HG03045 (cell line): Measurements from ENCODE around the gene RABL2A.
"Not testable (repeated sequence)": the region's sequence is repeated elsewhere in the genome, so short reads cannot be mapped to it uniquely, and the experiment has no call there.

ENCODE experiments used
- ATAC-seq: cut with Tn5 transposase; IDR thresholded peaks from one replicate; pipeline ENCODE4 v1.9.1; 2021; ENCODE audit warnings: mild to moderate bottlenecking, moderate library complexity; ENCODE audit not compliant: unreplicated experiment

RABL2A gene

GRCh38 chr2:113606036-113606435 is 21.0 kb upstream of the RABL2A start:
- not testable (repeated sequence) for ATAC-seq

GRCh38 chr2:113609822-113610221 is 17.2 kb upstream of the RABL2A start:
- not testable (repeated sequence) for ATAC-seq

- ATAC-seq: not testable (repeated sequence)
Observed at GRCh38 chr2:113621002-113621401, 6.1 kb upstream of the RABL2A start.

GRCh38 chr2:113625906-113626305 is 1.2 kb upstream of the RABL2A start:
- not testable (repeated sequence) for ATAC-seq

GRCh38 chr2:113632849-113633345 is 5.8 kb downstream of the RABL2A start:
- ATAC-seq: not testable (repeated sequence)

- not testable (repeated sequence) for ATAC-seq
Observed at GRCh38 chr2:113635358-113635757, 8.3 kb downstream of the RABL2A start.

- ATAC-seq: not testable (repeated sequence)
Observed at GRCh38 chr2:113636226-113636625, 9.2 kb downstream of the RABL2A start.

- ATAC-seq: not testable (repeated sequence)
Observed at GRCh38 chr2:113638084-113638483, 11.0 kb downstream of the RABL2A start.

GRCh38 chr2:113646217-113646616 is 19.2 kb downstream of the RABL2A start:
- not testable (repeated sequence) for ATAC-seq

- ATAC-seq: not testable (repeated sequence)
Observed at GRCh38 chr2:113650834-113651815, 24.1 kb downstream of the RABL2A start.

GRCh38 chr2:113652599-113652998 is 25.5 kb downstream of the RABL2A start:
- not testable (repeated sequence) for ATAC-seq

- ATAC-seq: not testable (repeated sequence)
Observed at GRCh38 chr2:113656031-113656624, 29.1 kb downstream of the RABL2A start.

GRCh38 chr2:113657735-113658134 is 30.7 kb downstream of the RABL2A start:
- not testable (repeated sequence) for ATAC-seq

- ATAC-seq: not testable (repeated sequence)
Observed at GRCh38 chr2:113663285-113664060, 36.4 kb downstream of the RABL2A start.

GRCh38 chr2:113664761-113665533 is 37.9 kb downstream of the RABL2A start:
- not testable (repeated sequence) for ATAC-seq

- not testable (repeated sequence) for ATAC-seq
Observed at GRCh38 chr2:113669013-113669412, 41.9 kb downstream of the RABL2A start.

- ATAC-seq: no peak
Observed at GRCh38 chr2:113672326-113672932, 45.4 kb downstream of the RABL2A start.

- no peak for ATAC-seq
Observed at GRCh38 chr2:113675875-113676274, 48.8 kb downstream of the RABL2A start.

- no peak for ATAC-seq
Observed at GRCh38 chr2:113676623-113677266, 49.7 kb downstream of the RABL2A start.
